ENCODE results near the gene GMPPB. TPM values are rescaled to one million over a fixed set of nuclear protein-coding genes. Genes with fewer than 3 reads are reported as not detected.

The GMPPB gene
- total RNA-seq, 1 donor from 2014 or later: 15.7 TPM

GRCh38 chr3:49683162-49683561 is 40.6 kb downstream of the GMPPB start:
- DNase-seq (no peak), ATAC-seq (ENCODE audit: poor library complexity) (no peak)
- intact Hi-C loops (cut with DNase I): no loop called here

- no peak for DNase-seq
- intact Hi-C loops (cut with DNase I): no loop called here
These were observed 42.2 kb downstream of the GMPPB start for GRCh38 chr3:49681543-49681942.

GRCh38 chr3:49681232-49681522 is 42.6 kb downstream of the GMPPB start:
- intact Hi-C loops (cut with DNase I): no loop called here
- ATAC-seq (ENCODE audit: poor library complexity) (no peak), DNase-seq (no peak)

More at GRCh38 chr3:49681543-49681942, 42.2 kb downstream of the GMPPB start:
- ATAC-seq (ENCODE audit: poor library complexity): no peak

- intact Hi-C loops (cut with DNase I): no loop called here
- ATAC-seq (ENCODE audit: poor library complexity): no peak
- DNase-seq: no peak
These were observed 43.1 kb downstream of the GMPPB start for GRCh38 chr3:49680493-49681231.

- intact Hi-C loops (cut with DNase I): loop anchor here (10.0 kb wide), 1 partner anchor 211 kb away; no protein-coding TSS in a partner anchor
- no peak for ATAC-seq (ENCODE audit: poor library complexity)
- no peak for DNase-seq
These were observed 47.8 kb downstream of the GMPPB start for GRCh38 chr3:49675912-49676311.

GRCh38 chr3:49674497-49674983 is 49.2 kb downstream of the GMPPB start:
- peak; percentile 37 for ATAC-seq (ENCODE audit: poor library complexity)
- no peak for DNase-seq
- intact Hi-C loops (cut with DNase I): loop anchor here (5.0 to 10.0 kb wide), 2 partner anchors 137 to 210 kb away; no protein-coding TSS in a partner anchor

- intact Hi-C loops (cut with DNase I): loop anchor here (5.0 to 10.0 kb wide), 2 partner anchors 137 to 209 kb away; no protein-coding TSS in a partner anchor
- ATAC-seq (ENCODE audit: poor library complexity) (peak; percentile 95), DNase-seq (peak; percentile 98)
These were observed 49.8 kb downstream of the GMPPB start, which contains the start of gene APEH for GRCh38 chr3:49673715-49674496. APEH (plus strand) TSS chr3:49674351; CDS start chr3:49674402, 51 bp downstream.

- no peak for DNase-seq
- ATAC-seq (ENCODE audit: poor library complexity): no peak
- intact Hi-C loops (cut with DNase I): loop anchor here (5.0 to 10.0 kb wide), 2 partner anchors 136 to 208 kb away; no protein-coding TSS in a partner anchor
These were observed 50.5 kb downstream of the GMPPB start for GRCh38 chr3:49673121-49673714.

GRCh38 chr3:49671291-49672288 is 52.2 kb downstream of the GMPPB start:
- intact Hi-C loops (cut with DNase I): loop anchor here (5.0 to 10.0 kb wide), 2 partner anchors 134 to 207 kb away; no protein-coding TSS in a partner anchor
- ATAC-seq (ENCODE audit: poor library complexity) (peak; percentile 14), DNase-seq (peak; percentile 66)

GRCh38 chr3:49670940-49671290 is 52.8 kb downstream of the GMPPB start:
- DNase-seq: no peak
- ATAC-seq (ENCODE audit: poor library complexity): no peak
- intact Hi-C loops (cut with DNase I): loop anchor here (5.0 to 10.0 kb wide), 2 partner anchors 134 to 206 kb away; no protein-coding TSS in a partner anchor

Other genes with a start within 250 kb of the GMPPB start
- gene BSN, start 169.5 kb downstream of the GMPPB start, total RNA-seq: 0.27 TPM
- 103 TPM for gene APEH, start 49.6 kb downstream of the GMPPB start, total RNA-seq
- gene MST1, start 34.5 kb downstream of the GMPPB start, total RNA-seq: 3.7 TPM
- gene RNF123, start 34.4 kb downstream of the GMPPB start, total RNA-seq: 47.9 TPM
- not detected for gene AMIGO3, start 4.3 kb downstream of the GMPPB start, total RNA-seq
- 14.8 TPM for gene IP6K1, start 62.6 kb upstream of the GMPPB start, total RNA-seq
- gene CDHR4, start 75.9 kb upstream of the GMPPB start, total RNA-seq: not detected
- 2.9 TPM for gene INKA1, start 79.3 kb upstream of the GMPPB start, total RNA-seq
- gene UBA7, start 90.0 kb upstream of the GMPPB start, total RNA-seq: 19.7 TPM
- gene TRAIP, start 132.6 kb upstream of the GMPPB start, total RNA-seq: 1.7 TPM
- gene CAMKV, start 146.0 kb upstream of the GMPPB start, total RNA-seq: not detected
- 1.5 TPM for gene MST1R, start 179.9 kb upstream of the GMPPB start, total RNA-seq
- 7.8 TPM for gene MON1A, start 205.9 kb upstream of the GMPPB start, total RNA-seq
- gene RBM6, start 216.2 kb upstream of the GMPPB start, total RNA-seq: 43.0 TPM